Measurements from ENCODE around the gene LCN2.
"Not testable (repeated sequence)": the region's sequence is repeated elsewhere in the genome, so short reads cannot be mapped to it uniquely, and the experiment has no call there.

The LCN2 gene

DNA sequence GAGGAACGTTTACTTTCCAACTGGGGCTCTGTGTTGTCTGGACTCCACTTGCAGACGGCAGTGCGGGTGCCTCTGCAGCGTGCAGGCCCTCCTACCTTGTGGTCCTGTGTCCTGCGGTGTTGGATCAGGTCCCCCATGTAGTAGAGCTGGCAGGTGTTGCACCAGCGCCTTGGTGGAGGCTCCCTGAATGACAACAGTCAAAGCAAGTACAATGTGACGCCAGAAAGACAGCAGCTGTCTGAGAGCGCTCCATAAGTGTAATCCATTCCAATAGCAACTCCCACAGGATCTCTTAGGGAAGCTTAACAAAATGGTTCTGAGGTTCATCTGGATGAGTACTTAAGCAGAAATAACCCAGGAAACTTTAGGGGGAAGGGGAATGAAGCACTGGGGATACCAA, 20.7 kb downstream of the LCN2 start:
- no peak for DNase-seq

DNA sequence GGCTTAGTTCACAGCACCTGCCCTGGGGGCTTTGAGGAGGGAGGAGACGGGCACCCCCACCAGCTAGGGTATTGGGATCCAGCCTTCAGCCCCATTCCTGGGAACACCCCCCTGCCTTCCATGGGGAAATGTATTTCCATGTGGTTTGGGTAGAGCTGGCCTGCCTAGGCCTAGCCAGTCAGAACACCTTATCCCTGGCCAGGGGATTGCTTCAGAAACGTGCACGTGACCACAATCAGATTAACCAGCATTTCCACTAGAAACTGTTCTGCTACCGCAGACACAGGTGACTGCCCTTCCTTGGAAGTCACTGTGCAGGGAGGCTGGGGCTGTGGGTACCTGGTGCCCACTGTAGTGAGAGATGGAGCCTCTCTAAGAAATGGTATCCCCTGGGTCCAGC, 24.8 kb downstream of the LCN2 start:
- no peak for DNase-seq

DNA sequence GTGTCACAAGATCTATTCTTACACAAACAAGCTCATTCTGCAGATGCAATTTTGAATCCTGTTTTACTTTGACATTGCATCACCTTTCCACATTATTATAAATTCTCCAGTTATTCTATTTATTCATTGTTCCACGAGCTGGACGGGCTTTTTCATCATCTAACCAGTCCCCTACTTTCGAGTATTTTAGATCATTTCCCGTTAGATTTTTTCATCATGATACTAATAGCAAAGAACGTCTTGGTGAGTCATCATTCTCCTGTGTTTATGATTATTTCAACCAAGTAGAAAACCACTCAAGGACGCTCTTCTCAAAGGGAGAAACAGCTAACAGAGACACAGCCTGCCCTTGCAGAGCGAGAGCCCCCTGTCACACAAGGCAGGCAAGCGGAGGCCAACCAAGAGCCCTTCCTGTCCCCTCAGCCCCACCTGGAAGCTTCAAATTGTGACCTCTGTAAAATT, 25.9 kb downstream of the LCN2 start:
- DNase-seq, result no peak

DNA sequence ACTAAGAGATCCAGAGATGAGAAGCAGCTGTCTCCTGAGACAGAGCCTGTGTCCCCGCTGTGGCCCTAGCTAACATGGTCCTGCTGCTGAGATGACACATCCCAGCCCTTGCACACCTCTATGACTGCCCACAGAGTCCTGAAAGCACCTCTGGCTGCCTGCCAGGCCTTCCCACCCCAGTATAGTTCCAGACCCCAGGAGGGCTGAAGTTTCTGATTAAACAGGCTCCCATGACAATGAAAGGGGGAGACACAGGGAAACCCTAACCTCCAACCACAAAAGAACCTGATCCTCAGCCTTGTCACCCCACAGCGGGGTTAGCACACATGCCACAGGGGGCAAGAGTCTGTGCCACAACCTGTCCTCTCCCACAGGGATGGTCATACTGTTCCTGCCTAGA, 26.5 kb downstream of the LCN2 start:
- DNase-seq, result no peak

DNA sequence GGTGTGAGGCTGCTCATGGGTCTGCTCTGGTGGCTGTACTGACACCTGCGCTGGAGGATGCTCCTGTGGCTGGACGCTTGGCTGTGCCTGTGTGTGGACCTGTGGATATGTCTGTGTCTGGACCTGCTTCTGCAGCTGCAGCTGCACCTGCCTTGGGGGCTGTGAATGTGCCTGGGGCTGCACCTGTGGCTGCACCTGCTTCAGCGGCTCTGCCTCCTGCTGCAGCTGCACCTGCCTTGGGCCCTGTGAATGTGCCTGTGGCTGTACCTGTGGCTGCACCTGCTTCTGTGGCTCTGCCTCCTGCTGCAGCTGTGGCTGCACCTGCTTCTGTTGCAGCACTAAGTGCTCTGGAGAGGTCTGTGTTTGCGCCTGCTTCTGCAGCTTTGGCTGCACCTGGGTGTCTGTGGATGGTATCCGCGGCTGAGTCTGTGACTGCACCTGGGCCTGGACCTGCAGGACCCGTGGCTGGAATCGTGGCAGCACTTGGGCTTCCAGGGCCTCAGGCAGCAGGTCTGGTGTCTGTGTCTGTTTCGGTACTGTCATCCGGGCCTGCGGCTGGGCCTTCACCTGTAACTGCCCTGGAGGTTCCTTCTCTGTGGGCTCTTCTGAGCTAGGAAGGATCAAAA, 29.7 kb downstream of the LCN2 start:
- no peak for DNase-seq

DNA sequence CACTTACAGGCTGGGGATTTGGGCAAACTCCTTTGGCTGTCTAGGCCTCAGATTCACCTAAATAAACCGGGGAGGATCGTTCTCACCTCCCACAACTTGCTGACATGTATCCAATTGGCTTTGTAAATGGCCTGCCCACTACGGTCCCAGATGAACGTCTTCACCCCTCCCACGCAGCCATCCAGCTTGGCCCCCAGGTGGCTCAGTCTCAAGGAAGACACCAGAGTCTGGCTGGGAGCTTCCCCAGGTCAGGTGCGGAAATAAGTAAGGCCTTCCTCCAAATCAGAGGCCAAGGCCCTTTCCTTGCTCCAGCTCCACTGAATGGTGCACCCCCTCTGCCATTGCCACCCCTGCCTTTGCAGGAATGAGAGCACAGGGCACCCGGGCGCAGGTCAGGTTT, 30.7 kb downstream of the LCN2 start:
- no peak for DNase-seq

DNA sequence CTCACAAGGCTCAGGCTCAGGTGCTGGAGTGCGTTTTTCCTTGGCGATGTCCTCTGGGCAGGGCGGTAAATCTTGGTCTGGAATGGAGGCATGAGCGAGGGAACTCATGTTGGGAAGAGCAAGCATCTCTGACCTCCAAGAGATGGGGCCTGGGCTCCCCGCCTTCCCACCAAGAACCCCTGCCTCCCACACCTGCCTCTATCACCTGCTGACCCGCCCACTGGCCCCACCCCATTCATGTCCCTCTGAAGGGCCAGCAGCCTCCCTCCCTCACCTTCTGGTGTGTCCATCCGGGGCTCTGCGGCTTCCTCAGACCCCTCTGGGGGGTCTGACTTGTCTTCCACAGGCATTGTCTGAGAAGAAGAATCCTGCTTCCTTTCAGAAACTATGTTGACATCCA, 31.2 kb downstream of the LCN2 start:
- no peak for DNase-seq

DNA sequence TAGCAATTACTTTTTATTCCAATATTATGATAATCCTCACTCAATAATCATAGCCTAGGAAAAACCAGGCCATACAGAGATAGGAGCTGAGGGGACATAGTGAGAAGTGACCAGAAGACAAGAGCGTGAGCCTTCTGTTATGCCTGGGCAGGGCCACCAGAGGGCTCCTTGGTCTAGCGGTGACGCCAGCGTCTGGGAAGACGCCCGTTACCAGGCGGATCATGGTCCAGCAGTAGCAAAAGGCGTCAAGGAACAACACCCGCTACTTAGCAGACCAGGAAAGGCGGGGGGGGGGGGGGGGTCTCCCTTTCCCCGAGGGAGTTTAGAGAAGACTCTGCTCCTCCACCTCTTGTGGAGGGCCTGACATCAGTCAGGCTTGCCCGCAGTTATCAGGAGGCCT, 32.2 kb downstream of the LCN2 start:
- DNase-seq, result not testable (repeated sequence)

DNA sequence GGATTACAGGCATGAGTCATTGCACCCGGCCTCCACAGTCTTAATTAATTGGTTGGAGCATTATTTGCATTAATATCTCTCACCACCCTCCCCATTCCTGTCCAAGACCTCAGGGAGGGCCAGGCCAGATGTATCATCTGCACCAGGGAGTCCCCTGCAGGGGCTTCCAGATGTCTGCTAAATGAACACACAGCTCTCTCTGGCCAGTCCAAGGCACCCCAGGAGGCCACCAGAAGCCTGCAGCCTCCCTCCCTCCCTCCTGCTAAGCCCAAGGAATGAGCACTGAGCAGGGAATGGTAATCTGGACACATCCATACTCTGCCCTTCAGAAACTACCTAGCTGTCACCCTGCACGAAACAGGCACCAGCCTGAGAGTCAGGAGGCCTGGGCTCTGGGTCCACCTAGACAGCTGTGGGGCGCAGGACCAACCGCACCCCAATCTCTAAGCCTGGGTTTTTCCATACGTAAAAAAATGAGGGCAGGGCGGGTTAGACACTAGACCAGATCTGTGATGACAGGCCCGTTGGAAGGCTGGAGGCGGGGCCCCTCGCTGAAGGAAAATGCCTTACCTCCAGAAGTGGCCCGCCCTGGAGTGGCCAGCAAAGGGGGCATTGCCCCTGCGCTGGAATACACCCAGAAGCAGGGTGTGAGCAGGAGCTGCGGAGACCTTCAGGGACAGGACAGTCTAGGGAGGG, 33.8 kb downstream of the LCN2 start:
- DNase-seq, result no peak

DNA sequence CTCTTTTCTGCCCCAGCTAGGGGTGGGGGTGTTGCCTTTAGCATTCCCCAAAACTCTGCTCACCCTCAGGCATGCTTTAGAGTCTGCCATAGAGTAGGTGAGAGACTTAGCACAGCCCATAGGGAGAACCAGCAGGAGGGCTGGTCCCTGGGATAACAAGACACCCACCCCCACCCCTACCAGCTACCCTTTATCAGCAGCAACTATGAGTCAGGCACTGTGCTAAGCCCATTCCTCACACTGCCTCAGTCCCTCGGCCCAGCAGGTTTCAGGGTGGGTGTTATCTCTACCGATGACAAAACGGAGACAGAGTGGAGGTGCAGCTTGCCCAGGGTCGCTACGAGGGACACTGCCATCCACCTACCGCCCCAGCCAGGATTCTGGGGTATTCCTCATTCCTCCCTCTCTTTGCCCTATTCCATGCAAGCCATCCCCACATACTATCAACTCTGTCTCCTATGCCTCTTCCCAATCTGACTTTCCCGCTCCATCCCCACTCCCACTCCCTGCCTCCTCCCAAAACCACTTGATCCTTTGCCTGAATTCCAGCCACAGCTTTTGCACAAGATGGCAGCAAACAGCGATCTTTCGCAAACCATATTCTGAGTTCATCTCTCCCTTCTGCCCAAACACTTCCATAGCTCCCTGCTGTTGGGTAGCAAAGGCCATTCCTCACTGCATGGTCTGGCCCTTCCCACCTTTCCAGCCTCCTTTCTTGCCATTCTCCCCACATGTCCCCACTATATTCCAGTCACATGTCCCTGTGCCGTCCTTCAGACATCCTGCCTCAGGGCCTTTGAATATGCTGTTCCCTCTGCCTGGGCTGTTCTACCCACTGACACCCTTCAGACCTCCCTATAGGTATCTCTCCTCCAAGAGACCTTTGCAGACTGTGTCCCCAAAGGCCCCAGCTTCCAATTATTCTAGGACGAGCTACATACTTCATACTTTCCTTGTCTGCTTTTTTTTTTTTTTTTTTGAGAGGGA, 37.0 kb downstream of the LCN2 start:
- DNase-seq, result no peak

DNA sequence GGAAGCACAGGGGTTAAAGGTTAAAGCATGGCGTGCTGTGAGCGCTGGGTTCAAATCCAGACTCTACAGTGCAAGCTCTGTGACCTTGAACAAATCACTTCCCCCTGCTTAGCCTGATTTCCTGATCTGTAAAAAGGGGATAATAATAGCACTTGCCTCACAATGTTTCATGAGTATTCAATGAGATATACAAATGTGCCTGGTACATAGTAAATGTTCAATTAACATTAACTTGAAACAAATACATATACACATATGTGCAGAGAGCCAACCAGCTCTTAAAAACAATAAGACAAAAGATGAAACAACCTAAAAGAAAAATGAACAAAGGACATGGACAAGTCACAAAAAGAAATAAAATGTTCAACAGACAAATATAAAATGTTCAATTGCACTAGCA, 38.1 kb downstream of the LCN2 start:
- no peak for DNase-seq

DNA sequence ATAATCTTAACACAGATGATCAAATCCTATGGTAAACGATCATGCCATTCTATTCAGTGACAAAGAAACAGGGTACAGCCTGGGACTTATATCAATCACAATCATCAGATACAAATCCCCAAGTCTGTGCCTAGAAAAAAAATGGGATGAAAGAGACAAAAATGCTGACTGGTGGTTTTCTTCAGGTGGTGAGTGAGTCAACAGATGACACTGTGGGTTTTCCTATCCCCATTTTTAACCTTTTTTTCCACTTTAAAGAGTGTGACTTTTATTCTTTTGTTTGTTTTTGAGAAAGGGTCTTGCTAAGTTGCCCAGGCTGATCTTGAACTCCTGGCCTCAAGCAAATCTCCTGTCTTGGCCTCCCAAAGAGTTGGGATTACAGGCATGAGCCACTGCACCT, 39.0 kb downstream of the LCN2 start:
- no peak for DNase-seq

DNA sequence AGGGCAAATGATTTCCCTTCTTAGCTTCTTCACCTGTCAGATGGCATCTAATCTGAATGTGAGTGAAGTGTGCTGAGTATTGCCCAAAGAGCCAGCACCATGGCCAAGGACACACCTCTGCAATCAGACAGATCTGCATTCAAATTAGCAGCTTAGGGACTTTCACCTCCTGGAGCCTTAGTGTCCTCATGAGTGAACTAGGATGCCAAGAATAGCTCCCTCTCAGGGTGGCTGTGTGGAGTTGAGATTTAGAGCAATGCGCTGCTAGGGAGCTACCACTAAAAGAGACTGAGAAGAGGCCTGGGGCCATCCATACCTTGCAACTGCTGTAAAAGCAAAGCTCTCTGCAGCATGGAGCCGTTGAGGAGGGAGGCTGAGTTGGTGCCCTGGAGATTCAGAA, 40.8 kb downstream of the LCN2 start:
- no peak for DNase-seq

DNA sequence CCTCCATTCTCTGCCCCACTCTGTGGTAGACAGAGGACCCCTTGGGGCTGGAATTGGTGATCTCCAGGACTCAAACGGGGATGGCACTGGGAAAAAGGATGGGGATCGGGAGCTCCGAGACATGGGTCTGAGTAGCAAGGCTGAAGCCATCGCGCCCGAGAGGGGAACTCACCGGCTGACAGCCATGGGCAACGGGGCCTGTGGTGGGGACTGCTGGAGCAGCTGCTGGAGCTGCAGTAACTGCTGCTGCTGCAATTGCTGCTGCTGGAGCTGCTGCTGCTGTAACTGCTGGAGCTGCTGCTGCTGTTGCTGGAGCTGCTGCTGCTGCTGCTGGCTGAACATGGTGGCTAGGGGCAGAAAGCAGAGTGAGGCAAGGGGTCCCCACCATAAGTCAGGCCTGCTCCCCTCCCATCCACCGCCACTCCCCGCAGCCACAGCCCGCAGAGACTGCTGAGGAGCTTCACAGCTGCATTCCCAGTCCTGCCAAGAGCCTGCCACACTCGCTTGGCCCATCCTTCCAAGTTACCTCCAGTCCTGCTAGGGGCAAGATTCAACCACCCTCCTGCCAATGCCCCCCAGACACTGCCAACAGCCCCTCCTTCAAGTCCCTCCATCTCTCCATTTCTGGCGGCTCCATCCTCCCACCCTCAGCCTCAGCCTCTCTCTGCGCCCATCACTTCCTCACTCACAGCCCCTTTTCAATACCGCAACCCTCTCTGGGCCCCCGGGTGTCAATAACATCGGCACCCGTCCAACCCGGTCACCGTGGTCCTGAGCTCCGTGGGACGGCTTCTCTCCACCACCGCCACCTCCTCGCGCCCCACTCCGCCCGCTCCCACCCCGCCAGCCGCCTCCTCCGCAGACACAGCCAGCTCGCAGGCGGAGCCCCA, 41.5 kb downstream of the LCN2 start:
- DNase-seq, result peak; percentile 10

DNA sequence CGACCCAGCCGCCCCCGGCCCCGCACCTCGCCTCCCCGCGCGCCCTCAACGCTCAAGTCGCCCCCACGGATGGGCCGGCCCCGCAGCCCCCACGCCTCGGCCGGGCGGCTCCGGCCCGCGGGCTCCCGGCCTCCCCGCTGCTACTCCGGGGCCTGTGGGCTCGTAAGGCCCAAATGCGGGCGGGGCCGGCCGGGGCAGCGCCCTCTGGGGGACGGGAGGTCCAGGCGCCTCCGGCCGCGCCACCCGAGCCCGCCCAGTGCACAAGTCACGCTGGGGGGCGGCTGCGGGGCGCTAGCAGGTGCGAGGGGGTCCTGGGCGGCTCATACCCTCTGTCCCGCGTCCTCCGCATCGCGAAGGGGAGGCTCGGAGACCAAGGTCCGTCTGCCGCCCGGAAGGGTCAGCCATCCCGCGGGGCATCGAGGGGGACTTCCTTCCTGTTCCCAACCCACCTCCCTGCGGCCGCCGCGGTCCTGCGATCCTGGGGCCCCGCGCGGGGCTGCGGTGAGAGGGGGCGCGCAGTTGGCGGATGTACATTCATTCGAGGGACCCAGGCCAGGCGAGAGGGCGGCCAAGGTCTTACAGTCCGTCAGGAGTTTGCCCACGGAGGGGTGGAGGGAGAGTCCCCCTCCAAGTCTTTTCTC, 42.3 kb downstream of the LCN2 start, which contains the start of gene CIZ1:
Gene CIZ1 (minus strand): TSS at position 167 of the 641 bp plus-strand sequence. CDS start 715 bp downstream, outside the sequence.
- peak; percentile 51 for DNase-seq

DNA sequence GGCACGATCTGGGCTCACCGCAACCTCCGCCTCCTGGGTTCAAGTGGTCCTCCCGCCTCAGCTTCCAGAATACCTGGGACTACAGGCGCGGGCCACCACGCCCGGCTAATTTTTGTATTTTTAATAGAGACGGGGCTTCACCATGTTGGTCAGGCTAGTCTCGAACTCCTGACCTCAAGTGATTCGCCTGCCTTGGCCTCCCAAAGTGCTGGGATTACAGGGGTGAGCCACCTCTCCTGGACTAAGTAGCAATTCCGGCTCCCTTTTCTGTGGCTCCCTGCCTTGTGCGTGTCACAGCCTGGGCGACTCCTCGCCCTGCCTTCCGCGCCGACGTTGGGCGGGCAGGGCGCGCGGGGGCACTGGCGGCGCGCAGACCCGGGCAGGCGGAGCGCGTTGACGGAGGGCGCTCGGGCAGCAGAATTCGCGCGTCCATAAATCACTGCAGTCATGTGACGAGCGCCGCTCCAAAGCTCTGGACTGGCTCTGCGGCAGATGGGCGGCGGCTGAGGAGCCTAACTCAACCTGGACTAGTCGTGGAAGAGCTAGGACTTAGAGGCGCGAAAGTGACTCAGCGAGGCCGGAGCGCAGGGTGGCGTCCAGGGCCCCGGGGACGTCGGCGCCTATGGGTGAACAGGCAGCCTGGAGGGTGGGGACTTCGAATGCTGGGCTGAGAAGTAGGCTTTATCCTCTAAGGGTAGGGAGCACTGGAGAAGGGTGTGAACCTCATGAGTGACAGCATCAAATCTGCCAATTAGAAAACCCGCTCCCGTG, 43.5 kb downstream of the LCN2 start:
- no peak for DNase-seq

DNA sequence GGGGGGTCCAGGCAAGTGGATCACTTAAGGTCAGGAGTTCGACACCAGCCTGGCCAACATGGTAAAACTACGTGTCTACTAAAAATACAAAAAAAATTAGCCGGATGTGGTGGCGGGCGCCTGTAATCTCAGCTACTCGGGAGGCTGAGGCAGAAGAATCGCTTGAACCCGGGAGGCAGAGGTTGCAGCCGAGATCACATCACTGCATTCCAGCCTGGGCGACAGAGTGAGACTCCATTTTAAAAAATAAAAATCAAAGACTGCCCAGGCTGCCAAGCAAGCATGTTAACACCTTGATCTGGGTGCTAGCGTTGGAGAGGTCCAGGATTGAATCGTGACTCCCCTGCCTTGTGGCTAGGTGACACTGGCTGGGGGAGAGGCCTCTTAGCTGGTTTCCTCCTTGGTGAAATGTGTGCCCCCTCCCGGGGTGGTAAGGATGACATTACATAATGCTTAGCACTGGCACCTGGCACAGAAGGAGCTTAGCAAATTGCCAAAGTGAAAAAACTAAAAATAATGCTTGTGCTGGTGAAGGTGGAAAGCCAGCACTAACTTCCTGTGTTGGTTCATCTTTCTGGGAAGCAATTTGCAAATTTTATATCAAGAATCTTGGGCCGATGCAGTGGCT, 44.3 kb downstream of the LCN2 start:
- DNase-seq, result no peak

DNA sequence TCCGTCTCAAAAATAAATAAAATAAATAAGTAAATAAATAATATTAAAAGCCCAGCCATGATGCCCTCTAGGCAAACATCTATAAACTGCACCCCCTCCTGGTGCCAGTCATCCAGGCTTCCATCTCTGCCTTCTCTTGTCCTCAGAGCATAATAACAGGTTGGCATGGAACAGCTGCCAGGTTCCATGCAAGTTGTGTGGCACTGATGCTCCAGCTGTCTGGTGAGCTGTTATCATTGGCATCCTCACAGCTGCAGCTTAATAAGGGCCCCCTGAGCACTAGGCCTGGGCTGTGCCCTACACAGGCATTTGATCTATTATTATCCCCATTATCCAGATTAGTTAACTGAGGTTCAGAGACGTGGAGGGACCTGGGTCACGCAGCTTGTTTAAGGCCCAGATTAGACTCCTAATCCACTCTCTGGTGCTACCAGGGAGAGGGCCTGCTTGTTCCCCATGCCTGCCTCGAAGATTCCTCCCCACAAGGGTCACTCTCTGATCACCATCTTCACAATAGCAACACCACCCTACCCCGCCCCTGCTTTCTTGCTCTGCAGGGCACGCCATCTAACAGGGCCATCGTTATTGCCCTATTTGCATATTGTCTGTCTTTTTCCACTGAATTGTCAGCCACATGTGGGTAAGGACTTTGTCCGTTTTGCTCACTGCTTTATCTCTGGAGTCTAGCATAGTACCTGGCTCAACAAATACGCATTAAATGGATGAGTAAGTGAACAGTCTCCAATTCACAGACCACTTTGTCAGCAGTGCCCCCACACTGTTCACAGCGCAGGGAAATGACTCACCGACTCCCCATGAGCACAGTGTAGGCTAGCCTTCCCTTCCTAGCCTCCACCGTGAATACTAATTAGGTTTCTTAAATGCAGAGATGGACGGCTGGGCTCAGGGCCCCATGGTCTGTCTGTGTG, 52.5 kb downstream of the LCN2 start:
- DNase-seq, result no peak

DNA sequence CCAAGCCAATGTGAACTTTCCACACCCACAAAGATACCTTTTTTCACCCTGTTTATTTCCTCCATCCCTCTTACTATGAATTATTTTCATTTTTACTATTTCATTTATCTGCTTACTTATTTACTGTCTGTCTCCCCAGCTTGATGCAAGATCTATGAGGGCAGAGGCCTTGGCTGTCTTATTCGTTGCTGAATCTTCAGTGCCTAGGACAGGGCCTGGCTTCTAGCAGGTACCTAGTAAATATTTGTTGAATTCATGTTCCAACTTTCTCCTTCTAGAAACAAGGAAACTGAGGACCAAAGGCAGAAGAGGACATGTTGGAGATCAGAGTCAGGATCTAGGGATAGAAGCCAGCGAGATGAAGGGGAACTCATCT, 53.4 kb downstream of the LCN2 start:
- DNase-seq, result no peak

Measured in NK-92 treated with Interleukin-12 subunit alpha and Interleukin-12 subunit beta, amount 100 ng/mL, for 24 hours (cell line).